Measurements from ENCODE around the gene HELZ2.
A peak's percentile ranks its signal among the peaks of the same experiment; 100 is the strongest.
"Not testable (repeated sequence)": the region's sequence is repeated elsewhere in the genome, so short reads cannot be mapped to it uniquely, and the experiment has no call there.

HELZ2 gene

DNA sequence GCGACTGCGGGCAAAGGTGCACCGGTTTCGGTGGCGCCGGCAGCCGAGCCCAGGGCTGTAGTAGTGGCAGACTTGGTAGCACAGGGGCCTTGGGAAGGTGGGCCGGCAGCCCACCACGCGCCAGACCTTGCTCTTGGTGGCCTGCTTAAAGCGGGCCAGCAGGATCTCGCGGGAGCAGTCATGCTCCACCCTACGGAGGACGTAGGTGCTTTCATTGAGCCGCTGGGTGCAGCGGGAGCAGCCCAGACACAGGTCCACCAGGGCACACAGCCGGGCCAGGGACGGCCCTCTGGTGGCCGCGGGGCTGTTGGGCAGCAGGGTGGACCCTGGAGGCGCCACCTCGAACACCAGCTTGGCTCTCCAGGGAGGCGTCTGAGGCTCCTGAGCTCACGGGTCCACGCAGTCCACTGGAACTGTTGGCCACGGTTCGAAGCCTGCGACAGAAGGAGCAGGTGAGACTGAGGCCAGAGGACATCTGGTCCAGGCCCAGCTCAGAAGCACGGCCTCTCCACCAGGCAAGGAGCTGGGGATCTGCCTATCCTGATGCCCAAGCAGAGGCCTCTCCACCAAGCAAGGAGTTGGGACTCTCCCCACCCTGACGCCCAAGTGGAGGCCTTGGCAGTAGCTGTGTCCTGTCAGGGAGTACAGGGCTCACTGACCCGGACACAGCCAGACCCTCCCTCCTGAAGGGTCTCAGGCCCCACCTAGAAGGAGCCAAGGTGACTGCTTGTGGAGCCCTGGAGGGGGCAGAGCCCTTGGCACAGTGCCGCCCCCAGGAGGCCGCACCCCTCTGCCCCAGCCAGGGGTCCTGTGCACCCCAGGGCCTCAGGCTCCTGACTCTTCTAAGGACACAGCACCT, 1.0 kb downstream of the HELZ2 start:
- H3K27me3 ChIP-seq (ENCODE audit: insufficient read depth, low read depth, severe bottlenecking) = no peaks in the 10 kb centered on the region
- H3K4me3 ChIP-seq (ENCODE audit: low read depth, low read length) = peak overlapping the region; percentile 49
- no peak for DNase-seq
- TF ChIP-seq, protein P1, sequence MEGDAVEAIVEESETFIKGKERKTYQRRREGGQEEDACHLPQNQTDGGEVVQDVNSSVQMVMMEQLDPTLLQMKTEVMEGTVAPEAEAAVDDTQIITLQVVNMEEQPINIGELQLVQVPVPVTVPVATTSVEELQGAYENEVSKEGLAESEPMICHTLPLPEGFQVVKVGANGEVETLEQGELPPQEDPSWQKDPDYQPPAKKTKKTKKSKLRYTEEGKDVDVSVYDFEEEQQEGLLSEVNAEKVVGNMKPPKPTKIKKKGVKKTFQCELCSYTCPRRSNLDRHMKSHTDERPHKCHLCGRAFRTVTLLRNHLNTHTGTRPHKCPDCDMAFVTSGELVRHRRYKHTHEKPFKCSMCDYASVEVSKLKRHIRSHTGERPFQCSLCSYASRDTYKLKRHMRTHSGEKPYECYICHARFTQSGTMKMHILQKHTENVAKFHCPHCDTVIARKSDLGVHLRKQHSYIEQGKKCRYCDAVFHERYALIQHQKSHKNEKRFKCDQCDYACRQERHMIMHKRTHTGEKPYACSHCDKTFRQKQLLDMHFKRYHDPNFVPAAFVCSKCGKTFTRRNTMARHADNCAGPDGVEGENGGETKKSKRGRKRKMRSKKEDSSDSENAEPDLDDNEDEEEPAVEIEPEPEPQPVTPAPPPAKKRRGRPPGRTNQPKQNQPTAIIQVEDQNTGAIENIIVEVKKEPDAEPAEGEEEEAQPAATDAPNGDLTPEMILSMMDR (IDR thresholded peaks at IDR 0.05; ENCODE audit: low read depth, low read length) = peak; percentile 41; the same call in 1 of the 2 replicates
- no peak overlapping the region for H3K27ac ChIP-seq
- H3K36me3 ChIP-seq = no peaks in the 10 kb centered on the region; the same call in 1 of the 2 replicates
- H3K9me3 ChIP-seq (ENCODE audit: severe bottlenecking) = no peaks in the 10 kb centered on the region

DNA sequence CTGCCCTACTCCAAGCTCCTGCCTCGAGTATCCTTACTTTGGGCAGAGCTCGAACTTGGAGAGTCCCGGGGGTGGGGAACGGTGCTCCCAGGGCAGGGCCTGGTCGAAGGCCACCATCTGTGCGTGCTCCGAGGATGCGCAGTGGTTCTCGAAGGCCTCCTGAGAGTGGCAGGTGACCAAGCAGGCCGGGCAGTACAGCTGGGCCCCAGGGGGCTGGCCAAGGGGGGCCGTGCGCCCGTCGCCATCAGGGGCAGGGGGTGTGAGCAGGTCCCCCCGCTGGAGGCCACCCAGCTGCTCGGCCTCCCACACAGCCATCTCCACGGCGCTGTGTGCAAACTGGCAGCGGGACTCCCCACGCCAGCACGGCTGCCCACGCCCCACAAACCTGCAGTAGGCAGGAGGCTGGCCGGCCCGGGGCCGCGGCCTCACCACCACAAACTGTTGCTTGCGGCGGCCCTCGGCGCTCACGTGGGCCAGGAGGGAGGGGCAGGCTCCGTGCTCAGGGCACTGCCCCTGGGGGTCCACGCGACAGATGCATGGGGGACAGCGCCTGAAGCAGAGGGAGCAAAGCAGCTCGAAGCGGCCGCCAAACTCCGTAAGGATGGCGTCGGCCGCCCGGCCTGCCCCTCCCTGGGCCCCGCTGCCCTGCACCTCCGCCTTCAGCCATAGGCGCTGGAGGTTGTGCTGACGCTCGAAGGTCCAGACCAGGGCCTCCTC, 1.8 kb downstream of the HELZ2 start:
- H3K27me3 ChIP-seq (ENCODE audit: insufficient read depth, low read depth, severe bottlenecking) = no peaks in the 10 kb centered on the region
- no peak for DNase-seq
- no peaks in the 10 kb centered on the region for H3K9me3 ChIP-seq (ENCODE audit: severe bottlenecking)
- no peak overlapping the region for H3K27ac ChIP-seq
- H3K36me3 ChIP-seq = no peaks in the 10 kb centered on the region; the same call in 1 of the 2 replicates
- TF ChIP-seq, protein P1 (IDR thresholded peaks at IDR 0.05; ENCODE audit: low read depth, low read length) = no peak
- no peak overlapping the region for H3K4me3 ChIP-seq (ENCODE audit: low read depth, low read length)

DNA sequence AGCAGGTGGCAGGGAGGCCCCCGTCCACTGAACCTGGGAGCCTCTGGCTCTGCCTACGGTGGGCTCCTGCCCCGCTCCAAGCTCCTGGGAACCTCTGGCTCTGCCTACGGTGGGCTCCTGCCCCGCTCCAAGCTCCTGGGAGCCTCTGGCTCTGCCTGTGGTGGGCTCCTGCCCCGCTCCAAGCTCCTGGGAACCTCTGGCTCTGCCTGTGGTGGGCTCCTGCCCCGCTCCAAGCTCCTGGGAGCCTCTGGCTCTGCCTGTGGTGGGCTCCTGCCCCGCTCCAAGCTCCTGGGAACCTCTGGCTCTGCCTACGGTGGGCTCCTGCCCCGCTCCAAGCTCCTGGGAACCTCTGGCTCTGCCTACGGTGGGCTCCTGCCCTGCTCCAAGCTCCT, 3.0 kb downstream of the HELZ2 start:
- H3K27me3 ChIP-seq (ENCODE audit: insufficient read depth, low read depth, severe bottlenecking); H3K9me3 ChIP-seq (ENCODE audit: severe bottlenecking); H3K27ac ChIP-seq; DNase-seq; H3K4me3 ChIP-seq (ENCODE audit: low read depth, low read length); H3K36me3 ChIP-seq: not testable (repeated sequence)

DNA sequence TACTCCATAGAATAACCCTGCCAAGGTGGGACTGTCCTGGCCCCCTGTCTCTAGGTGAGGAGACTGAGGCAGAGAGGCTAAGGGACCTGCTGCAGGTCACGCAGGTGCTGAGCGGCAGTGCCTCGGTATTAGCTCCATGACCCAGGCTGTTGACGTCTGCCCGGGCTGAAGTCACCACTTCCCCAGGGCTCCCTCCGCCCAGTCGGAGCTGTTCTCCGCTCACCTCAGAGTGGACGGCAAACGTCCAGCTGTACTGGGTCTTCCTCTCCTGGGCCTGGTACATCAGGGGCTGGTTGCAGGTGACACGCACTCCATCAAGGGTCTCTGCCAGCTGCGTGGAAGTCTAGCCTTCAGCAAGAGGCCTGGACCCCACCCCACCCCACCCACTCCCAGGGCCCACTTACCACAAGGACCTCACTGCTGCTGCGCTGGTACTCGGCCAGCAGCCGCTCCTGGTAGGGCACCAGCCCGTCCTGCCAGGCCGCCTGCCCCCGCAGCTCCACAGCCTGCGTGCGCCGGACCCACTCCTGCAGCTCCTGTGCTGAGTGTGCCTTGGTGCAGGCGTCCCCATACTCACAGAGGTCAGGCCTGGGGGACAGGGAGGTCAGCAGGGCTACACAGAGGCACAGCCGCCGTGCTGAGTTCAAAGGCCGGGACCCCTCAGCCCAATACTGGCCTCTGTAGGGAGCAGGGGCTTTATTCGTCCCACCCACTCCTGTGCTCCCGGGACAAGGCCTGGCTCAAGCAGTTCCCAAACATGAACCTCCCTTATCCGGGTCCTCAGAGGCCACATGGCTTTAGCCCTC, 3.6 kb downstream of the HELZ2 start:
- Histone ChIP-seq H3K9me3 (ENCODE audit: severe bottlenecking) (no peaks in the 10 kb centered on the region), H3K27me3 (ENCODE audit: insufficient read depth, low read depth, severe bottlenecking) (no peaks in the 10 kb centered on the region), H3K27ac (no peak overlapping the region), H3K36me3 (no peaks in the 10 kb centered on the region; the same call in 1 of the 2 replicates), H3K4me3 (ENCODE audit: low read depth, low read length) (no peak overlapping the region)
- DNase-seq = no peak
- TF ChIP-seq, protein P1 (IDR thresholded peaks at IDR 0.05; ENCODE audit: low read depth, low read length) = no peak

DNA sequence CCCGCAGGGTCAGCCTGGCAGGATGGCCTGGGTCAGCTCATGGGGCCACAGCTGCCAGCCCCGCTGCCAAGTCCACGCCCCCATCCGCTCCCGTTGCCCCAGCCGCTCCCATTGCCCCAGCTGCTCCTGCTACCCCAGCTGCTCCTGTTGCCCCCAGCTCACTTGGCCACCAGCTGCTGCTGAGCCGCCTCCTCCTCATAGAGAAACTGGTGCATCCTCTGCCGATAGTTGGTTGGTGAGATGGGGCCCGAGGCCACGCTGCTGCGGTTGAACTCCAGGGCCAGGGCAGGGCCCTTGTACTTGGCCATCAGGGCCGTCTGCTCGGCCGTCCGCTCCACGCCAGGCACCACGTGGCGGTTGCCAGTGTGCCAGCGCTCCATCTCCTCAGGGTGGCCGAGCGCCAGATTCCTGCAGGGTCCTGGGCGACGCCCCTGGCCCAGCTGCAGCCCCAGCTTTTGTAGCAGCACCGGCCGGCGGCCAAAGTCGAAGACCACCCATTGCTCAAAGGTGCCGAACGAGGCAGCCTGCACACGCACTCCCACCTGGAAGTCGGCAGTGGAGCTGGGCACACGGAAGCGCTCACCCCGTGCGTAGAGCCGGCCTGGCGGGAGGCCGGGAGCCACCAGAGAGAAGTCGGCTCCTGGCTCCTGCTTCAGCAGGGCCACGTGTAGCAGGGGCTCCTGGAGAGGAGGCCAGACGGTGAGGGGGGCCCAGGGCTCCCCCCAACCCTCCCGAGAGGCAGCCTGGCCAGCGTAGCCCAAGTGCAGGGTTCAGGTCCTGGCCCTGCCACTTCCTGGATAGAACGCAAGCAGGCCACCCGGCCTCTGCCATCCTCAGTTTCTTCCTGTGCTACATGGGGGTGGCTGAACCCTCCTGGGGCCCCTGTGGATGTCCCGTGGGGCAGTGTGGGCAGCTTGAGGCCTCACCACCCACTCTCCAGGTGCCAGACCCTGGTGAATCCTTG, 4.8 kb downstream of the HELZ2 start:
- TF ChIP-seq, protein P1 (IDR thresholded peaks at IDR 0.05; ENCODE audit: low read depth, low read length) = no peak
- no peaks in the 10 kb centered on the region; the same call in 1 of the 2 replicates for H3K36me3 ChIP-seq
- H3K27ac ChIP-seq = no peak overlapping the region
- H3K27me3 ChIP-seq (ENCODE audit: insufficient read depth, low read depth, severe bottlenecking) = no peaks in the 10 kb centered on the region
- no peaks in the 10 kb centered on the region for H3K9me3 ChIP-seq (ENCODE audit: severe bottlenecking)
- no peak overlapping the region for H3K4me3 ChIP-seq (ENCODE audit: low read depth, low read length)
- DNase-seq = no peak
